HG03565 (cell line): ENCODE results near the gene ITPKA.
"Not testable (repeated sequence)": the region's sequence is repeated elsewhere in the genome, so short reads cannot be mapped to it uniquely, and the experiment has no call there.

Source experiments
- ATAC-seq: cut with Tn5 transposase; IDR thresholded peaks from one replicate; pipeline ENCODE4 v1.9.1; 2021; ENCODE audit warnings: mild to moderate bottlenecking, moderate library complexity; ENCODE audit not compliant: unreplicated experiment

ITPKA gene

GRCh38 chr15:41493205-41493901 lies at the start of gene ITPKA:
Gene ITPKA, plus strand, starts transcription at chr15:41493874. Its CDS starts 54 bp downstream, at chr15:41493928.
- ATAC-seq: peak; percentile 60

DNA sequence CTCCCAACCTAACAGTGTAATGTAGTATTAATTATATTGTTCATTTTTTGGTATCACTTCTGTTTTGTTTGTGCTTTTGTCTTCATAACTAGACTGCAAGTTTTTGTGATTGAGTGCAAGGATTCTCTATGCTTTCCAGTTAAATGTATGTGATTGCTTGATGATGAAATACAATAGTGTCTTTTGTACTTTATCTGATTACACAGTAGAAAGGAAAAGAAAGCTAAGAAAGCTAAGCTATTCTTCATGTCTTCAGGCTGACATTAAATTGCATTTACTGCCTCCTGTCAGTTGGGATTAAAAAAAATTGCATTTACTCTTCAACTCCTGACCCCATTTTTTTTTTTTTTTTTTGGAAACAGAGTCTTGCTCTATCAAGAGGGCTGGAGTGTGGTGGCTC lies 48.3 kb upstream of the ITPKA start:
- no peak for ATAC-seq

DNA sequence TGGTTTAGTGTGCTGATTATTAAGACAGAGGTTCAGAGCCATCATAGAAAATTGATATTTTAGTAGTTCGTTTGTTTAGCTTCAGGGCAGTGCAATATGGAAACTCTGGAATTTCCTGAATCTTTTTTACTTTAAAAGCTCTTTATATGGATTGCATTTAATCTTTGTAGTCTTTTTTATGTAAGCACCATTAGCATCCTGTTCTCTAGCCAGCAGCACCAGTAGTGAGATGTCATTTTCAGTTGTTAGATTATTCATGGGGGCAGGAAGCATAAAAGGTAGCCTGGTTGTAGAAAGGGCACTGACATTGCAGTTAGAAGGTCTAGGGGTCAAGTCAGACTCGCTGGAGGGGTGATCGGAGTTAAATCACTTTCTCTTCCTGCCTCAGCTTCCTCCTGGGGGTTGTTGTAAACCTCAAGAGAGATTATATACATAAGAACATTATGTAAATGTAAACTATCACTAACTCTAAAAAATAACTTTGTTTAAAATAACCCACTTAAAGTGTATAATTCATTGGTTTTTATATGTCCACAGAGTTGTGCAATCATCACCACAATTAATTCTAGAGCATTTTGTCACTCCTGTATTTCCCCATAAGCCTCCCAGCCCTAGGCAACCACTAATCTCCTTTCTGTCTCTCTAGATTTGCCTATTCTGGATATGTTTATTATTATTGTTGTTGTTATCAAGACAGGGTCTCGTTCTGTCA lies 31.4 kb upstream of the ITPKA start:
- no peak for ATAC-seq

- ATAC-seq: no peak
Observed at GRCh38 chr15:41464889-41465580, 28.6 kb upstream of the ITPKA start.

DNA sequence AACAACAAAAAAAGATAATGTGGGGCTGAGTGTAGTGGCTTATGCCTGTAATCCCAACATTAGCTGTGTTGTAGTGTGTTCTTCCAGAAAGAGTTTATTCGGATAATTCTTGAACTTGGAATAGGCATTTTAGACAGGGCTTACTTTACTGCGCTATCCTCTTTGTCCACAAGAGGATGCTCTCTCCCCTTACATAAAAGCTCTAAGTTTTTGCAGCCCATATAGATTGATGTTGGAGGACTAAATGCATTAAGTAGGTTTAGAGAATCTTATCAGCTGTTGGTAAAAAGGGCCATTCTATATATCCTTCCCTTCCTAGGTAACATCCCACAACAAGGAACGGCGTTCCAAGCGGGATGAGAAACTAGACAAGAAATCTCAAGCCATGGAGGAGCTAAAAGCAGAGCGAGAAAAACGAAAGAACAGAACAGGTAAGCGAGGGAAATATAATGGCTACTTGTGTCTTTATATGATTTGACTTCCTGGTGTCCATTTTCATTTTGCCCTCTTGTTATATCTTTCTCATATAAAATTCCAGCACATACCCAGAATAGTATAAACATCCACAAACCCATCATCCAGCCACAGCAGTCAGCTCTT lies 27.8 kb upstream of the ITPKA start:
- no peak for ATAC-seq

GRCh38 chr15:41466711-41467110 lies 27.0 kb upstream of the ITPKA start:
- no peak for ATAC-seq

- ATAC-seq: not testable (repeated sequence)
Observed at GRCh38 chr15:41469644-41470043, 24.0 kb upstream of the ITPKA start.

DNA sequence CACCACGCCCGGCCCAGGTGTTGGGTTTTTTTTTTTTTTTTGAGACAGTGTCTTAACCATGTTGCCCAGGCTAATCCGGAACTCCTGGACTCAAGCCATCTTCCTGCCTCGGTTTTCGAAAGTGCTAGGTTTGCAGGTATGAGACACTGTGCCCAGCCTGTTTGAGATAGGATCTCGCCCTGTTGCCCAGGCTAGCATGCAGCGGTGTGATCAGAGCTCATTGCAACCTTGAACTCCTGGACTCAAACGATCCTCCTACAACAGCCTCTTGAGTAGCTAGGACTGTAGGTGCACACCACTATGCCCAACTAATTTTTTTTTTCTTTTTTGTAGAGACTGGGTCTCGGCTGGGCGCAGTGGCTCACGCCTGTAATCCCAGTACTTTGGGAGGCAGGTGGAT lies 20.3 kb upstream of the ITPKA start:
- no peak for ATAC-seq

GRCh38 chr15:41474436-41474835 lies 19.2 kb upstream of the ITPKA start:
- no peak for ATAC-seq

DNA sequence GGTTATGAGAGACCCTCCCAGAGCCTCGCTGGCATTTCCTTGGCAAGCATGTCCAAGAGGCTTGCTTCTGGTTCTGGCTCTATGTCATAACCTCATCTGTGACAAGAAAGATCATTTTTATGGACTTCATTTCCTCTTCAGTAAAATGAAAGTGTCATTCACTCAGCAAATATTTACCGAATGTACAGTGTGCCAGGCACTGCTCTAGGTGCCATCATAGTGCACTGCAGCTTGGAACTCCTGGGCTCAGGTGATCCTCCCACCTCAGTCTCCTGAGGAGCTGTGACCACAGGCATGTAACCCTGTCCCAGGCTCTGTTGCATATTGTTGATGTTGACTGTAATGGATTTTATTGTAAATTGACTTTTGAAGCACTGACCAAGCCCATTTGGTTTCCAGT lies 18.7 kb upstream of the ITPKA start:
- no peak for ATAC-seq

DNA sequence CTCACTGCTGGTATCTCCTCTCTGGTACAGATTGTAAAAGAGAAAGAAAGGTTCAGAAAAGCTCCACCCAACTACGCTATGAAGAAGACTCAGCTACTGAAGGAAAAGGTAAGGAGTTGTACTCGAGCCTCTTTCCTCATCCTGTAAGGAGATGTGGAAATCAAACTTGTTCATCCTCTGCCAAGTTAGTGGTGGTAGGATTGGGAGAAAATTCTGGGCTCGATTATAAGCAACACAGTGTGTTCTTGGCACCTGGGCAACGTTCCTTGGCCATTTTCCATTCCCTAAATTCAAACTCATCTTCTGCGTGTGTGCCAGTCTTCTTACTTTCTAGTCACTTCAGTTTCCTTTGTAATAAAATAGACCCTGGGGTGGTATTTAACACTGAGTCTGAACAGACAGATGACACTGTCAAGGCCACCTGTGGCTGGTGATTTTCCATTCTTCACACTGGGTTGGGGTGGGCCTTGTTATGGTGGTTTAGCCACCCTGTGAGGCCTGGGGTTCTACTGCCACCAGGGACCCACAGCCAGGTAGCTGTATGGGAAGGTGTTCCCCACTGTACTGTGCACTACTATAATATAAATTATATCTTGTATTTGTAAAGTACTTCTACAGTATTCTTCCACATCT lies 17.1 kb upstream of the ITPKA start:
- no peak for ATAC-seq

- ATAC-seq: no peak
Observed at GRCh38 chr15:41480396-41481140, 13.1 kb upstream of the ITPKA start.

DNA sequence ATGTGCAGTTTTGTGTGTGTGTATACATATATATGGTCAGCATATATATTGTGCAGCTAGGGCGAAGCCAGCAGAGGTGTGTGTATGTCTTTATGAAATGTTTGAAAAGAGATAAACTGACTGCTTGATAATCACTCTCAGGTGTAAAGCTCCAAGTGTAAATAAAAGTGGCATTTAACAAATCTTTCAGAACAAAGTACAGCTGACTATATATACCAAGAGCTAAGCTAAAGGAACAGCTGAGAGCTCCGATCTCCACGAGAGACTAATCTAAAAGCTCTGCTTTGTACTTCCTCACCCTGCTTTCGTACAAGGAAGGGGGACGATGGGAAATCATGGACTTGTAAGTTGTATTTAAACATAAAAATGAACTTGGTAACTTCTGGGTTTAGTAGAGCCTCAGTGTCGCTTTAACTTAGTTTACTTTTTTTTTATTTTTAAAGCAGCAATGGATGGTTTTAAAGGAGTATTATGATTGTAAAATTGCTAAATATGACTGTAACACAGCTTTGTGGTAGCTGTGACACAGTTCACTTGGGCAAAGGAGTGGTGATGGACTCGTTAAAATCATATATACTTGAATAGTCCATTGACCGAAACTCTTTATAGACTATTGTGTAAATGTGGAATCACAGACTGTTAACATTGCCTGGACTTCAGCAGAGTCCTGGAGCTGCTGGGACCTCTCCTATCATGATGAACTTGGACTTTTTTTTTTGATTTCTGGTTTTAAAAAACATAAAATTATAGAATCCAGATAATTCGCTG lies 11.4 kb upstream of the ITPKA start:
- no peak for ATAC-seq

GRCh38 chr15:41483115-41483514 lies 10.6 kb upstream of the ITPKA start:
- ATAC-seq: no peak

DNA sequence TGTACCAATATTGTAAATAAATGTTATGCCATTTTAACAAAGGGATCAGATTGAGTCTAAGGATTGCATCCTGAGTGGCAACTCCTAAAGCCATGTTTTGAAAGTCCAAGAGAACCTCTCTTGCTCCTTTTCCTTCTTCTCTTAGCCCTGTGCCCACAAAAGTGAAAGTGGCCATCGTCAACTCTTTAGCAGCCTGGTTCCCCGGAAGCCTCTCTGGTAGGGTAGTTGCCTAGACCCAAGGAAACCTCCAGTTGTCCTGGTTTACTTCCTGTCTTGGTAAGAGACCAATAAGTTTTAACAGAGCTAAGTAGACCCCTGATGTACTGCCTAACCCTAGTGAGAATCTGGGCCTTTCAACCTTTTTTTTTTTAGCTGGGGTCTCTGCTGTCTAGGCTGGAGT lies 10.2 kb upstream of the ITPKA start:
- no peak for ATAC-seq

- ATAC-seq: no peak
Observed at GRCh38 chr15:41484937-41485625, 8.6 kb upstream of the ITPKA start.

GRCh38 chr15:41486286-41486685 lies 7.4 kb upstream of the ITPKA start:
- ATAC-seq: no peak

DNA sequence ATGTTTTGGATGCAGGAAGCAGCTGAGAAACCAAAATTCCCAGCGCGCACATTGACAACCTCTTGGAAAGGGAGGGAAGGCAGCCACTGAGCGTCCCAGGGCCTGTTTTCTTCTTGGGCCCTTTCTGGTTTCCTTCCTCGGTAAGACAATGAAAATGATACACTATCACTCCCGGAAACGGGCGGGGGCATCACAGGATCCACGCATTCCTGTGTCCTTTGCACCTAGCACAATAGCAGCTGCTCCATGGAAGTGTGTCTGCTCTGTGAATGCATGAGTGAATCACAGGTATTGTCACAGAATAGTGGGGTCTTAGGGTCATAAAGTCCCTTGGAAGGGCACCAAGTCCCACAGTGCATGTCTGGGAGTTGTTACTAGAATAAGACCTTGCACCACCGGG lies 6.3 kb upstream of the ITPKA start:
- ATAC-seq: no peak

GRCh38 chr15:41487802-41488201 lies 5.9 kb upstream of the ITPKA start:
- ATAC-seq: no peak
